ENCODE measurements around the gene QPRT.

DNA sequence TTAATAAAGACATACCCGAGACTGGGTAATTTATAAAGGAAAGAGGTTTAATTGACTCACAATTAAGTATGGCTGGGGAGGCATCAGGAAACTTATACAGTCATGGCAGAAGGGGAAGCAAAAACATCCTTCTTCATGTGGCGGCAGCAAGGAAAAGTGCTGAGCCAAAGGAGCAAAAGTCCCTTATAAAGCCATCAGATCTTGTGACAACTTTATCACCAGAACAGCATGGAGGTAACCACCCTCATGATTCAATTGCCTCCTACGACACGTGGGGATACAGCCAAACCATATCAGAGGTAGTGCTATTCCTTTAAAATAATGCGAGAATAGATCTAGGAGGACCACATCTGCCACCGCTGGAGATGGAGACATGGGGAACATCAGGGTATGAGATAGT lies 57.8 kb downstream of the QPRT start:
- TF ChIP-seq EZH2phosphoT487 (IDR thresholded peaks at IDR 0.05; ENCODE audit: low read length) = no peak
- TF ChIP-seq, protein P1, sequence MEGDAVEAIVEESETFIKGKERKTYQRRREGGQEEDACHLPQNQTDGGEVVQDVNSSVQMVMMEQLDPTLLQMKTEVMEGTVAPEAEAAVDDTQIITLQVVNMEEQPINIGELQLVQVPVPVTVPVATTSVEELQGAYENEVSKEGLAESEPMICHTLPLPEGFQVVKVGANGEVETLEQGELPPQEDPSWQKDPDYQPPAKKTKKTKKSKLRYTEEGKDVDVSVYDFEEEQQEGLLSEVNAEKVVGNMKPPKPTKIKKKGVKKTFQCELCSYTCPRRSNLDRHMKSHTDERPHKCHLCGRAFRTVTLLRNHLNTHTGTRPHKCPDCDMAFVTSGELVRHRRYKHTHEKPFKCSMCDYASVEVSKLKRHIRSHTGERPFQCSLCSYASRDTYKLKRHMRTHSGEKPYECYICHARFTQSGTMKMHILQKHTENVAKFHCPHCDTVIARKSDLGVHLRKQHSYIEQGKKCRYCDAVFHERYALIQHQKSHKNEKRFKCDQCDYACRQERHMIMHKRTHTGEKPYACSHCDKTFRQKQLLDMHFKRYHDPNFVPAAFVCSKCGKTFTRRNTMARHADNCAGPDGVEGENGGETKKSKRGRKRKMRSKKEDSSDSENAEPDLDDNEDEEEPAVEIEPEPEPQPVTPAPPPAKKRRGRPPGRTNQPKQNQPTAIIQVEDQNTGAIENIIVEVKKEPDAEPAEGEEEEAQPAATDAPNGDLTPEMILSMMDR (IDR thresholded peaks at IDR 0.05; ENCODE audit: low read length) = no peak
